Measurements from ENCODE around the gene LRAT.

DNA sequence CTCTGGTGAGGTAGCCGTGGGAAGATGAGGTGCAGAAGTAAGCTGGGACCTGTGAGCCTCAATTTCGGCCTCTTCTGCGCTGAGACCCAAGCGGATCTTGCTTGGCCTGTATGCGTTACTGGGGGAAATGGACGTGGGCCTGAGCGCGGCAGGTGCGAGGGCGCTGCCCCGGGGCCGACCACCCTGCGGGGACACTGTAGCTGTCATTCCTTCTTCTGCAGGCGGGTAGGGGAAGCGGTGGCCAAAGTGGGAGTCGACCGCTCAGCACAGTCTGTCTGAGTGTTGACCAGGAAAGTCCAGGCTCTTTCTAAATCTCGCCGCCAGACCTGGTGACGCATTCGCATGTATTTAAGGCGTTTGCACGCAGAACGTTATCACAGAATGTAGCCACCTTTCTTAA, 3.3 kb upstream of the LRAT start:
- TF ChIP-seq LEF1 (IDR thresholded peaks at IDR 0.05; ENCODE audit: borderline replicate concordance) (no peak), FOXA1 (IDR thresholded peaks at IDR 0.05) (no peak)

All from HEK293T (cell line).